ENCODE data around the gene SF3B1.

The SF3B1 gene

GRCh38 chr2:197340591-197340990 lies 94.2 kb downstream of the SF3B1 start:
- DNase-seq (ENCODE audit: low read depth in 3 of 3, low spot score in 1 of 3): no peak

Data from stimulated activated CD4-positive, alpha-beta T cell treated with anti-CD3 and anti-CD28 coated beads, TNF-alpha, amount 100 ng/mL, for 1 hour (primary cell).